NT2/D1 (cell line): ENCODE results near the gene C2CD4B.

ENCODE experiments used
- SUZ12 ChIP-seq: IDR thresholded peaks from 2 replicates; pipeline ENCODE4 v1.6.1; 2011; ENCODE audit not compliant: insufficient read length, insufficient read depth; ENCODE audit errors: extremely low read depth
- YY1 ChIP-seq: IDR thresholded peaks from 2 replicates; pipeline ENCODE4 v1.6.1; 2011; ENCODE audit not compliant: insufficient read length, insufficient read depth
- ZNF274 ChIP-seq: IDR thresholded peaks from 2 replicates; pipeline ENCODE4 v1.6.1; 2011; ENCODE audit warnings: mild to moderate bottlenecking, low read depth, low read length

GRCh38 chr15:62120776-62121175, 44.3 kb downstream of the C2CD4B start:
- TF ChIP-seq ZNF274, result no peak
- no peak for TF ChIP-seq SUZ12
- TF ChIP-seq YY1, result no peak
